PC-9 (cell line): Measurements from ENCODE around the gene SORBS2. TPM values are rescaled to one million over a fixed set of nuclear protein-coding genes. Genes with fewer than 3 reads are reported as not detected.

ENCODE experiments used
- BruUV-seq: library from RNA; stranded (reverse); fragments of 400-500 nt; replicated peaks from 2 replicates; lab custom pipeline; 2021; lab: Mats Ljungman, UMichigan
- CTCF ChIA-PET: fragments of 300-600 bp; sonication (Branson Sonifier 250); formaldehyde crosslinking; loops from one replicate; lab custom pipeline; 2022; ENCODE audit warnings: antibody characterized with exemption; lab: Charles Lee
- POLR2A ChIA-PET: fragments of 300-600 bp; sonication (Branson Sonifier 250); formaldehyde crosslinking; loops from one replicate; lab custom pipeline; 2022; ENCODE audit warnings: antibody characterized with exemption; ENCODE audit not compliant: unreplicated experiment; lab: Charles Lee
- DNase-seq, 2 experiments: peaks; one replicate each; pipeline versions ENCODE4 v3.0.0 to v3.0.0-alpha.2; 2015 to 2022; ENCODE audit warnings: mixed read lengths in 1 of 2
- H2AFZ ChIP-seq: fragments of 200-600 bp; sonication (generic); 2 replicates; pipeline ENCODE4 v1.8.1; 2017; ENCODE audit warnings: antibody characterized with exemption
- H3F3A ChIP-seq: fragments of 200-600 bp; sonication (generic); 2 replicates; pipeline ENCODE4 v1.8.1; 2017; ENCODE audit warnings: antibody characterized with exemption, mild to moderate bottlenecking, low read depth; ENCODE audit not compliant: insufficient read depth
- H3K27ac ChIP-seq: fragments of 200-600 bp; sonication (generic); 2 replicates; pipeline ENCODE4 v1.6.1; 2016; ENCODE audit warnings: mixed run types
- H3K27me3 ChIP-seq: fragments of 200-600 bp; sonication (generic); 2 replicates; pipeline ENCODE4 v1.6.1; 2016; ENCODE audit warnings: low read depth, mixed run types; ENCODE audit not compliant: insufficient read depth
- H3K36me3 ChIP-seq: fragments of 200-600 bp; sonication (generic); 2 replicates; pipeline ENCODE4 v1.6.1; 2016; ENCODE audit warnings: low read depth, mixed run types
- H3K4me1 ChIP-seq: fragments of 200-600 bp; sonication (generic); replicated peaks from 2 replicates; pipeline ENCODE4 v1.6.1; 2016; ENCODE audit warnings: mixed run types; ENCODE audit not compliant: insufficient read depth
- H3K4me2 ChIP-seq: fragments of 200-600 bp; sonication (generic); 2 replicates; pipeline ENCODE4 v1.6.1; 2017; ENCODE audit warnings: mixed run types
- H3K4me3 ChIP-seq: fragments of 200-600 bp; sonication (generic); 2 replicates; pipeline ENCODE4 v1.6.1; 2016; ENCODE audit warnings: mixed run types
- H3K79me2 ChIP-seq: fragments of 200-600 bp; sonication (generic); 2 replicates; pipeline ENCODE4 v1.6.1; 2017; ENCODE audit warnings: low read depth, mixed run types
- H3K9me2 ChIP-seq: fragments of 200-600 bp; sonication (generic); 2 replicates; pipeline ENCODE4 v1.8.1; 2017; ENCODE audit warnings: mild to moderate bottlenecking; ENCODE audit not compliant: insufficient read depth
- H3K9me3 ChIP-seq: fragments of 200-600 bp; sonication (generic); 2 replicates; pipeline ENCODE4 v1.8.1; 2016; ENCODE audit warnings: low read depth; ENCODE audit not compliant: insufficient read depth
- H4K20me1 ChIP-seq: fragments of 200-600 bp; sonication (generic); 2 replicates; pipeline ENCODE4 v1.8.1; 2017; ENCODE audit not compliant: insufficient read depth
- EZH2 ChIP-seq: fragments of 200-600 bp; sonication (generic); IDR thresholded peaks from 2 replicates; pipeline ENCODE4 v1.8.0; 2017; ENCODE audit warnings: antibody characterized with exemption, low read depth
- intact Hi-C: fragments of 100-400 bp; cut with micrococcal nuclease; formaldehyde crosslinking; loops from one replicate; pipeline ENCODE4 v1.10.0; 2022; ENCODE audit not compliant: unreplicated experiment
- total RNA-seq: library from RNA; stranded (reverse); gene quantifications from 2 replicates; pipeline ENCODE4 v1.2.3, GENCODE V29; 2021
- TF ChIP-seq, protein P1 (sequence below): fragments of 200-600 bp; sonication (generic); conservative IDR thresholded peaks from 2 replicates; pipeline ENCODE4 v1.6.1; 2017; ENCODE audit warnings: mixed run types, antibody characterized with exemption, mild to moderate bottlenecking, moderate library complexity

Gene SORBS2
- total RNA-seq, 1 experiment from 2014 or later = 16.4 TPM

DNA sequence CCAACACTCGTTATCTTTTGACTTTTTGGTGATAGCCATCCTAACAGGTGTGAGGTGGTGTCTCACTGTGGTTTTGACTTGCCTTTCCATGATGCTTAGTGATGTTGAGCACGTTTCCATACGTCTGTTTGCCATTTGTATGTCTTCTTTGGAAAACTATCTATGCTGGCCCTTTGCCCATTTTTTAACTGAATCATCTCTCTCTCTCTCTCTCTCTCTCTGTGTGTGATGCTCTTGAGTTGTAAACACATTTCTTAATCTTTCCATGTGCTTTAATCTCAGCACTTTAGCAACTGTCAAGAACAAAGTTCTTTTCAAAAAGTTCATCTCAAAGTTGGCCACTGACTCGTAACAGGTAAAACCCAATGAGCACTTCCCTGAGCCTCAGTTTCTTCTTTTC lies 10.5 kb downstream of the SORBS2 start:
- TF ChIP-seq EZH2 = no peak
- no peak overlapping the region for H3K4me2 ChIP-seq
- no peaks in the 10 kb centered on the region for H3K27me3 ChIP-seq
- H3K79me2 ChIP-seq = no peaks in the 10 kb centered on the region
- H3K27ac ChIP-seq = no peak overlapping the region
- no peaks in the 10 kb centered on the region for H3K36me3 ChIP-seq
- H3K4me1 ChIP-seq = no peaks in the 10 kb centered on the region
- no peaks in the 10 kb centered on the region for H3K9me3 ChIP-seq
- no peaks in the 10 kb centered on the region for H3K9me2 ChIP-seq
- no peak overlapping the region for H2AFZ ChIP-seq
- ChIA-PET CTCF (no interaction called here), POLR2A (no interaction called here)
- no peaks in the 10 kb centered on the region for H4K20me1 ChIP-seq
- intact Hi-C loops = no loop called here
- no peak for DNase-seq
- no TSS peak for BruUV-seq
- no peak overlapping the region for H3K4me3 ChIP-seq
- no peaks in the 10 kb centered on the region for H3F3A ChIP-seq

DNA sequence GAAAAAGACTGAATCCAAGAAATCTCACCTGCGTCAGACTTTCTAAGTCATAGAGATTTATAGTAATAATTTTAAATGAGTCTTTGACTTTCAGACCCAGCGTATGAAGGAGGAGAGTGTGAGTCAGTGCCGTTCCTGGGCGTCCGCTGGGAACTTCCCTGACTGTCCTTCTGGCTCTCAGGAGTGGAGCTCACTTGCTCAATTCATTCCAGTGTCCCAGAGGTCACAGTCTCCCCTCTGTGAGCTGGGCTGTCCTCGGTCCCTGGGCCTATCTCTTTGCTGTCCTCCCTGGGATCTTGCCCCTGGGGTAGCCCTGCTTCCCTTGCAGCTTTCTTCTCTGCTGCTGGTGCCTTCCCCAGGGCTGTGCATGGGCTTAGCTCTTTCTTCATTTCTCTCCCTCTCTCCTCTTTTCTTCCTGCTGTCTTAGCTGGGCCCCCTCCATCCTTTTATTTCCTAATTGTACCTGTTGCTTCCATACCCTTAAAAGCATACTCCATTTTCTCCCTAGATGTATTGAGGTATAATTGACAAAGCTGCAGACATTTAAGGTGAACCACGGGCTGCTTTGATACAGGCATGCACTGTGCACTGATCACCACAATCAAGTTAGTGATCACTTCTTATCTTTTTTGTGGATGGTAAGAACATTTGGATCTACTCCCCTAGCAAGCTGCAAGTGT lies 11.6 kb downstream of the SORBS2 start:
- CTCF ChIA-PET = no interaction called here
- Histone ChIP-seq H2AFZ (no peak overlapping the region), H3K27me3 (no peaks in the 10 kb centered on the region), H3K9me3 (no peaks in the 10 kb centered on the region), H3F3A (no peaks in the 10 kb centered on the region), H4K20me1 (no peaks in the 10 kb centered on the region), H3K27ac (no peak overlapping the region), H3K4me1 (no peaks in the 10 kb centered on the region), H3K36me3 (no peaks in the 10 kb centered on the region), H3K4me2 (no peak overlapping the region), H3K4me3 (no peak overlapping the region), H3K9me2 (no peaks in the 10 kb centered on the region), H3K79me2 (no peaks in the 10 kb centered on the region)
- DNase-seq = no peak
- POLR2A ChIA-PET = interaction anchor here (0.6 kb wide), 1 partner anchor 1400 kb away, joined by 8 read pairs; no protein-coding TSS in a partner anchor
- intact Hi-C loops = no loop called here
- TF ChIP-seq, protein P1, sequence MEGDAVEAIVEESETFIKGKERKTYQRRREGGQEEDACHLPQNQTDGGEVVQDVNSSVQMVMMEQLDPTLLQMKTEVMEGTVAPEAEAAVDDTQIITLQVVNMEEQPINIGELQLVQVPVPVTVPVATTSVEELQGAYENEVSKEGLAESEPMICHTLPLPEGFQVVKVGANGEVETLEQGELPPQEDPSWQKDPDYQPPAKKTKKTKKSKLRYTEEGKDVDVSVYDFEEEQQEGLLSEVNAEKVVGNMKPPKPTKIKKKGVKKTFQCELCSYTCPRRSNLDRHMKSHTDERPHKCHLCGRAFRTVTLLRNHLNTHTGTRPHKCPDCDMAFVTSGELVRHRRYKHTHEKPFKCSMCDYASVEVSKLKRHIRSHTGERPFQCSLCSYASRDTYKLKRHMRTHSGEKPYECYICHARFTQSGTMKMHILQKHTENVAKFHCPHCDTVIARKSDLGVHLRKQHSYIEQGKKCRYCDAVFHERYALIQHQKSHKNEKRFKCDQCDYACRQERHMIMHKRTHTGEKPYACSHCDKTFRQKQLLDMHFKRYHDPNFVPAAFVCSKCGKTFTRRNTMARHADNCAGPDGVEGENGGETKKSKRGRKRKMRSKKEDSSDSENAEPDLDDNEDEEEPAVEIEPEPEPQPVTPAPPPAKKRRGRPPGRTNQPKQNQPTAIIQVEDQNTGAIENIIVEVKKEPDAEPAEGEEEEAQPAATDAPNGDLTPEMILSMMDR = no peak
- TF ChIP-seq EZH2 = no peak
- no TSS peak for BruUV-seq

GRCh38 chr4:185799442-185799841 lies 12.6 kb downstream of the SORBS2 start:
- no peaks in the 10 kb centered on the region for H3K9me3 ChIP-seq
- CTCF ChIA-PET = no interaction called here
- no peaks in the 10 kb centered on the region for H3F3A ChIP-seq
- H4K20me1 ChIP-seq = no peaks in the 10 kb centered on the region
- no peaks in the 10 kb centered on the region for H3K9me2 ChIP-seq
- no peak overlapping the region for H3K4me3 ChIP-seq
- H3K27me3 ChIP-seq = no peaks in the 10 kb centered on the region
- no peak overlapping the region for H3K27ac ChIP-seq
- POLR2A ChIA-PET = no interaction called here
- H3K36me3 ChIP-seq = no peaks in the 10 kb centered on the region
- no peak overlapping the region for H3K4me2 ChIP-seq
- H2AFZ ChIP-seq = no peak overlapping the region
- BruUV-seq = no TSS peak
- TF ChIP-seq EZH2 = no peak
- TF ChIP-seq, protein P1 = no peak
- no peaks in the 10 kb centered on the region for H3K4me1 ChIP-seq
- H3K79me2 ChIP-seq = no peaks in the 10 kb centered on the region
- intact Hi-C loops = loop anchor here (10.0 kb wide), 1 partner anchor 75 kb away; no protein-coding TSS in a partner anchor
- no peak for DNase-seq
